Neuronal stem cell (in vitro differentiated cells): Measurements from ENCODE around the gene STXBP5.
"Not testable (repeated sequence)": the region's sequence is repeated elsewhere in the genome, so short reads cannot be mapped to it uniquely, and the experiment has no call there.

Experiments used
- DNase-seq: peaks from one replicate; pipeline ENCODE4 v3.0.0-alpha.2; 2013; ENCODE audit warnings: low spot score
- H2AFZ ChIP-seq: one replicate; pipeline ENCODE4 v1.6.1; 2013; ENCODE audit warnings: mild to moderate bottlenecking, low read length, inconsistent platforms
- H2AK5ac ChIP-seq: 2 replicates; pipeline ENCODE4 v1.6.1; 2013; ENCODE audit warnings: low read depth, mild to moderate bottlenecking, inconsistent platforms, low read length, moderate library complexity, mixed read lengths
- H2BK120ac ChIP-seq: 2 replicates; pipeline ENCODE4 v1.6.1; 2013; ENCODE audit warnings: low read depth, mild to moderate bottlenecking, inconsistent platforms, low read length, moderate library complexity, mixed read lengths
- H2BK12ac ChIP-seq: one replicate; pipeline ENCODE4 v1.6.1; 2013; ENCODE audit warnings: low read length, inconsistent platforms
- H2BK15ac ChIP-seq: 2 replicates; pipeline ENCODE4 v1.6.1; 2013; ENCODE audit warnings: mild to moderate bottlenecking, low read length, inconsistent platforms, mixed read lengths
- H2BK5ac ChIP-seq: one replicate; pipeline ENCODE4 v1.6.1; 2013; ENCODE audit warnings: inconsistent platforms, mild to moderate bottlenecking, low read length, moderate library complexity
- H3K14ac ChIP-seq: one replicate; pipeline ENCODE4 v1.6.1; 2013; ENCODE audit warnings: low read length, inconsistent platforms
- H3K18ac ChIP-seq: 2 replicates; pipeline ENCODE4 v1.6.1; 2013; ENCODE audit warnings: low read length, inconsistent platforms
- H3K23ac ChIP-seq: 2 replicates; pipeline ENCODE4 v1.6.1; 2013; ENCODE audit warnings: low read depth, mild to moderate bottlenecking, mixed read lengths, low read length, inconsistent platforms; ENCODE audit not compliant: poor library complexity
- H3K27ac ChIP-seq: replicated peaks from 3 replicates; pipeline ENCODE4 v1.5.1; 2013; ENCODE audit warnings: low read length, inconsistent platforms
- H3K27me3 ChIP-seq, 3 experiments: 2 replicates each; pipeline ENCODE4 v1.6.1; 2013; ENCODE audit warnings: low read length in 3 of 3, mild to moderate bottlenecking in 2 of 3, inconsistent platforms in 1 of 3, low read depth in 1 of 3, mixed read lengths in 1 of 3, moderate library complexity in 1 of 3; ENCODE audit not compliant: control insufficient read depth in 3 of 3, insufficient read depth in 3 of 3
- H3K36me3 ChIP-seq, 2 donors: replicated peaks in 1 of 2; 2 replicates each; pipeline ENCODE4 v1.6.1; 2013; ENCODE audit warnings: low read length in 2 of 2; ENCODE audit not compliant: control insufficient read depth in 2 of 2, insufficient read depth in 2 of 2
- H3K4ac ChIP-seq: 2 replicates; pipeline ENCODE4 v1.6.1; 2013; ENCODE audit warnings: inconsistent platforms, mild to moderate bottlenecking, low read length, moderate library complexity
- H3K4me1 ChIP-seq, 2 donors: 1 replicate in 1 of 2; 2 replicates in 1 of 2; pipeline ENCODE4 v1.6.1; 2013; ENCODE audit warnings: low read length in 2 of 2, low read depth in 1 of 2; ENCODE audit not compliant: control insufficient read depth in 2 of 2, insufficient read depth in 1 of 2
- H3K4me2 ChIP-seq: one replicate; pipeline ENCODE4 v1.6.1; 2013; ENCODE audit warnings: mild to moderate bottlenecking, low read length, inconsistent platforms; ENCODE audit not compliant: insufficient read depth, poor library complexity, severe bottlenecking
- H3K4me3 ChIP-seq, 2 donors: 2 replicates each; pipeline ENCODE4 v1.5.1; 2013; ENCODE audit warnings: low read length in 2 of 2, mild to moderate bottlenecking in 2 of 2, inconsistent platforms in 1 of 2, moderate library complexity in 1 of 2
- H3K79me1 ChIP-seq: one replicate; pipeline ENCODE4 v1.6.1; 2013; ENCODE audit warnings: low read depth, mild to moderate bottlenecking, inconsistent platforms, low read length, moderate library complexity
- H3K9ac ChIP-seq: one replicate; pipeline ENCODE4 v1.6.1; 2013; ENCODE audit warnings: mild to moderate bottlenecking, low read depth, low read length, inconsistent platforms; ENCODE audit not compliant: poor library complexity
- H3K9me3 ChIP-seq, 2 donors: replicated peaks in 1 of 2; 2 replicates each; pipeline versions ENCODE3 to v1.6.1; 2013; ENCODE audit warnings: low read length in 2 of 2, mild to moderate bottlenecking in 2 of 2, inconsistent platforms in 1 of 2, low read depth in 1 of 2, mixed read lengths in 1 of 2, moderate library complexity in 1 of 2; ENCODE audit not compliant: control insufficient read depth in 2 of 2, insufficient read depth in 1 of 2
- H4K8ac ChIP-seq: one replicate; pipeline ENCODE4 v1.6.1; 2013; ENCODE audit warnings: low read depth, mild to moderate bottlenecking, inconsistent platforms, low read length, moderate library complexity
- H4K91ac ChIP-seq: one replicate; pipeline ENCODE4 v1.6.1; 2013; ENCODE audit warnings: low read length, low read depth, mild to moderate bottlenecking, inconsistent platforms; ENCODE audit not compliant: poor library complexity
- WGBS, 2 donors: extraction: QIAGEN DNeasy Blood & Tissue Kit; methylation state at CpG; one replicate each; pipeline ENCODE4 v1.1.7; 2013; ENCODE audit warnings: missing lambda C conversion rate in 2 of 2, mixed read lengths in 1 of 2; ENCODE audit not compliant: insufficient read length in 2 of 2, insufficient replicate concordance in 1 of 2; ENCODE audit errors: extremely low coverage in 2 of 2; 5-methylcytosine and 5-hydroxymethylcytosine counted together

The STXBP5 gene

DNA sequence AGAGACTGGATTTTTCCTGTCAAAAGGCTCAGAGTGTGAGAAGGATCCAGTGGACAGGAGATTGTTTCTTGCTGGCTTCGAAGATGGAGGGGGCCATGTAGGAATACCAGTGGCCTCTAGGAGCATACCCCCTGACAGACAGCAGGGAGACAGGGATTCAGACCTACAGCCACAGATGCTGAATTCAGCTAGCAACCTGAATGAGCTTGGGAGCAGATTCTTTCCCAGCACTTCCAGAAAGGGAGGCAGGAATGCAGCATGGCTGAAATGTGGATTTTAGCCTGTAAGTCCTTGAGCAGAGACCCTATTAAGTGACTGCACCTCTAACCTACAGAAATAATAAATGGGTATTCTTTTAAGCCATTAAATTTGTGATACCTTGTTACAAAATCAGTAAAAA is 44.6 kb downstream of the STXBP5 start:
- Histone ChIP-seq H4K91ac (no peak overlapping the region), H3K27me3 (no peaks in the 10 kb centered on the region), H2BK5ac (no peak overlapping the region), H3K4me3 (no peak overlapping the region), H4K8ac (no peak overlapping the region), H3K79me1 (no peaks in the 10 kb centered on the region), H2AFZ (no peak overlapping the region), H2BK15ac (no peak overlapping the region), H3K4ac (no peak overlapping the region), H3K23ac (no peak overlapping the region), H3K27ac (peak overlapping the region; percentile 16), H3K4me1 (peaks cover 5 to 6% of the 10 kb centered on the region in 2 donors), H3K36me3 (peaks cover 5% of the 10 kb centered on the region in 2 donors), H3K9ac (no peak overlapping the region), H3K9me3 (no peaks in the 10 kb centered on the region), H2BK120ac (no peak overlapping the region), H2AK5ac (no peak overlapping the region), H3K18ac (no peak overlapping the region), H3K4me2 (no peak overlapping the region), H2BK12ac (no peak overlapping the region), H3K14ac (no peak overlapping the region)
- no CpG with 5 or more reads among the region's 1 CpG for WGBS, 2 donors
- DNase-seq, result no peak

GRCh38 chr6:147251072-147251471 is 46.9 kb downstream of the STXBP5 start:
- peaks cover 5% of the 10 kb centered on the region in 2 donors for H3K36me3 ChIP-seq
- DNase-seq, result no peak
- no peak overlapping the region for H3K4ac ChIP-seq
- H3K4me2 ChIP-seq, result no peak overlapping the region
- H4K91ac ChIP-seq, result no peak overlapping the region
- no peak overlapping the region for H2AFZ ChIP-seq
- no CpG with 5 or more reads among the region's 16 CpGs for WGBS, 2 donors
- no peak overlapping the region for H2BK5ac ChIP-seq
- H2BK120ac ChIP-seq, result no peak overlapping the region
- H2BK15ac ChIP-seq, result no peak overlapping the region
- H3K27me3 ChIP-seq, result no peaks in the 10 kb centered on the region
- no peak overlapping the region for H2AK5ac ChIP-seq
- peak overlapping the region; percentile 76 for H3K18ac ChIP-seq
- peaks cover 4 to 6% of the 10 kb centered on the region in 2 donors for H3K4me1 ChIP-seq
- H3K23ac ChIP-seq, result no peak overlapping the region
- no peak overlapping the region for H3K14ac ChIP-seq
- H3K79me1 ChIP-seq, result no peaks in the 10 kb centered on the region
- no peaks in the 10 kb centered on the region for H3K9me3 ChIP-seq
- H3K4me3 ChIP-seq, result peak overlapping the region in 1 of 2 donors; percentile 22
- no peak overlapping the region for H3K27ac ChIP-seq
- no peak overlapping the region for H4K8ac ChIP-seq
- no peak overlapping the region for H2BK12ac ChIP-seq
- no peak overlapping the region for H3K9ac ChIP-seq

DNA sequence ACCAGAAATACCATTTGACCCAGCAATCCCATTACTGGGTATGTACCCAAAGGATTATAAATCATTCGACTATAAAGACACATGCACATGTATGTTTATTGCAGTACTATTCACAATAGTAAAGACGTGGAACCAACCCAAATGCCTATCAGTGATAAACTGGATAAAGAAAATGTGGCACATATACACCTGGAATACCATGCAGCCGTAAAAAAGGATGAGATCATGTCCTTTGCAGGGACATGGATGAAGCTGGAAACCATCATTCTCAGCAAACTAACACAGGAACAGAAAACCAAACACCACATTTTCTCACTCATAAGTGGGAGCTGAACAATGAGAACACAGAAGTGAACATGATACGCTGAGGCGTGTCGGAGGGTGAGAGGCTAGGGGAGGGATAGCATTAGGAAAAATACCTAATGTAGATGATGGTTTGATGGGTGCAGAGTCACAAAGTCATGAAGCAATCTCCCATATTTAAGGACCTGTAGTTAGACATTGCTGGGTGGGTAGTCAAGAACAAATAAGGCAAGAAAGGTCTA is 50.8 kb downstream of the STXBP5 start:
- H4K8ac ChIP-seq, H3K9me3 ChIP-seq, H3K4me1 ChIP-seq, H2BK12ac ChIP-seq, H3K9ac ChIP-seq, H3K23ac ChIP-seq, H3K4me2 ChIP-seq, H3K14ac ChIP-seq, H3K4ac ChIP-seq, H3K36me3 ChIP-seq, H3K79me1 ChIP-seq, H2BK15ac ChIP-seq, H2AFZ ChIP-seq, H2BK120ac ChIP-seq, H3K4me3 ChIP-seq, H2AK5ac ChIP-seq, H2BK5ac ChIP-seq, H3K27ac ChIP-seq, H3K18ac ChIP-seq, DNase-seq, H4K91ac ChIP-seq, H3K27me3 ChIP-seq: not testable (repeated sequence)
- no CpG with 5 or more reads among the region's 6 CpGs for WGBS, 2 donors

DNA sequence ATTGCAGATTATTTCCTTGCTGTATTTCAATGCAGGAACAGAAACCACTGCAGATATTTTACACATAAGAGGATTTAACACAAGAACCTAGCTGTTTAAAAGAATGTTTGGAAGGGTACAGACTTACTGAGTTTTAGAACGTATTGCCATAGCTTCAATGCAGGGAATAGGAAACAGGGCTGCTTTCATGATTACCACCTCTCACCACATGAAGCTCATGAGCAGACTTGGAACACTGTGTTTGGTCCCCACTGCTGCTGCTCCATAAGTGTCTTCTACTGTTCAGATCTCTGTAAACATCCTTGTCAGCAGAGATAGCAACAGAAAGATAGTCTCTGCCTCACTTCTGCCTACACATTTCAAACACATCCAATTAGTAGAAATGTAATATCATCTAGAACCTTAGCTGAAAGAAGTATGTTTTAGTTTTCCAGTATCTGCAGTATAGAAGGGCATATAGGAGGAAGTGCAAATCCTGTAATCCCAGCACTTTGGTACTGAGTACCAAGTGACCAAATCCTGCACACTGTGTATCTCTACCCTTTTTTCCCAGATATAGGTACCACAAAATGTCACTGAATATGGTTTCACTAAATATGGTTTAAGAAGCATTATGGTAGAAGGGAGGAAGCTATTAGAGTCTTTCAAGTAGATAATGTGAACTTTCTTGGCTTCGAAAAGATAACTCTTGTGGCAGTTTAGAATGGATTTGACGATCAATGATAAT is 51.9 kb downstream of the STXBP5 start:
- H3K14ac ChIP-seq, result no peak overlapping the region
- H3K4me2 ChIP-seq, result no peak overlapping the region
- peaks cover 2% of the 10 kb centered on the region in 2 donors for H3K36me3 ChIP-seq
- H3K4ac ChIP-seq, result no peak overlapping the region
- H4K91ac ChIP-seq, result no peak overlapping the region
- H3K9ac ChIP-seq, result no peak overlapping the region
- no peak overlapping the region for H3K23ac ChIP-seq
- no peak overlapping the region for H2BK12ac ChIP-seq
- H3K79me1 ChIP-seq, result no peaks in the 10 kb centered on the region
- H2AFZ ChIP-seq, result no peak overlapping the region
- H2BK15ac ChIP-seq, result no peak overlapping the region
- DNase-seq, result no peak
- H3K27me3 ChIP-seq, result no peaks in the 10 kb centered on the region
- no peak overlapping the region for H2AK5ac ChIP-seq
- no peak overlapping the region for H2BK120ac ChIP-seq
- no peak overlapping the region for H2BK5ac ChIP-seq
- no peaks in the 10 kb centered on the region for H3K4me1 ChIP-seq
- no CpG with 5 or more reads among the region's 3 CpGs for WGBS, 2 donors
- H3K9me3 ChIP-seq, result no peaks in the 10 kb centered on the region
- H3K27ac ChIP-seq, result no peak overlapping the region
- H3K18ac ChIP-seq, result no peak overlapping the region
- H4K8ac ChIP-seq, result no peak overlapping the region
- no peak overlapping the region for H3K4me3 ChIP-seq
